Activated CD8-positive, alpha-beta memory T cell treated with anti-CD3 and anti-CD28 coated beads, Interleukin-2, amount 50 U/mL, for 1 hour (primary cell): Measurements from ENCODE around the gene HOXB5.

Source experiments
- DNase-seq: peaks from one replicate; pipeline ENCODE4 v3.0.0-alpha.2; 2020; ENCODE audit errors: extremely low read depth

The HOXB5 gene

DNA sequence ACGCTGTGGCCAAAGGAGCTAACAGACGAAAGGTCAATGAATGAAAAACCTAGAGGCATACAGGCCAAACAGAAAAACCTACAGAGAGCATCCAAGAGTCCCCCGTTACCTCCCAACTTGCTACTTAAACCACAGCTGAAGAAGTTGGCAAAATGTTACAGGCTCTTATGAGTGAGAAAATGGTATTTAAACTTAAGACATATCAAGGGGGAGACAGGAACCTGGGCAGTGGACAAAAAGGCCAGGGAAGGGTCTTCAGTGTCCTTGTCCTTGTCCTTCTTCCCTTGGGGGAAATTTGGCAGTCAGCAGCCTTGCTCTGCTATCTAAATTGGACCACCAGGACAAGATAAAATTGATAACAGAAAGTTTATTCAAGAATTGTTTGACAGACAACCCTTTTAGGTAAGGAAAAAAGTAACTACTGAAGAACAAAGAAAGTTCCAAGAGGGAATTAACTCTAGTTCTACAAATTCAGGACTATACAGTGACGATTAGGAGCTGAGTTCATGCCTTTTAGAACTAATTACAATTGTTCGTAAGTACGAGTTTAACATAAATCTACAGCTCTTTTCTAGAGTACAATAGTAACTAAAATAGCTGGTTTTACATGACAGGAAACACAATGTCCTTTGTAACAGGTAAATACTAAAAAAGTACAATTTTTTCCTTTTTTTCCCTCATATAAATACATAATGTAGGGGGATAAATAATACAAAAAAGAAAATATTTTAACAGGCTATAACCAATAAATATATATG, 44.9 kb downstream of the HOXB5 start:
- DNase-seq: no peak

DNA sequence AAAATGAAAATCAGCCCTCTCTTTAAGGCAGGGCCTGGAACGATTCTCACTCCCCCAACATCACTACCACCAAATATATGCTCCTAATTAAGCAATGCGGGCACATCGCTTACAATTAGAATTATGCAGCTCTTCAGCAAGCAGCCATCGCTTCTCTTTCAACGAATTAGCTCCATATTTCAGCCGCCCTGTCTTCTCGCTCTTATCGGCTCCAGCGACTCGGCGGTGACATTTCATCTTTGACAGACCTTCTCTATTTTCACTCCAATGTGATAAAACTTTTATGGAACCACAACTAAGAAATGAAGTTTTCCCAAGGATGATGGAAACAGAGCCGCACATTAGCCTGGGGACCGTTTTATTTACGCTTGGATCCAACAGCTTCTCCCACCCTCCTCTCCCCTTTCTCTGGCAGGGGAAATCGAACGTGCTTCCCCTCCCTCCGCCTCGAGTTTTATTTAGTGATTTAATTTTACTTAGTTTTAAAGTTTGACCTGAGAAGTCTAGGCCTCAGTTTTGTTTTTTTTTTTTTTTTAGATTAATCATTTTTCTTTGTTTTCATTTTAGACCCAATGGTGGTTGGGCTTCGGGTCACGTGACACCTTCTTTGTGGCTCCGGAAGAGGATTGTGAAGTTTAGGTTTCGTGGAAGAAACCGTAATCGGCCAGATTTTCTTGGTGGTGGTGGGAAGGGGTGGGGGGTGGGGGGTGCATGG, 45.6 kb downstream of the HOXB5 start:
- DNase-seq: no peak

DNA sequence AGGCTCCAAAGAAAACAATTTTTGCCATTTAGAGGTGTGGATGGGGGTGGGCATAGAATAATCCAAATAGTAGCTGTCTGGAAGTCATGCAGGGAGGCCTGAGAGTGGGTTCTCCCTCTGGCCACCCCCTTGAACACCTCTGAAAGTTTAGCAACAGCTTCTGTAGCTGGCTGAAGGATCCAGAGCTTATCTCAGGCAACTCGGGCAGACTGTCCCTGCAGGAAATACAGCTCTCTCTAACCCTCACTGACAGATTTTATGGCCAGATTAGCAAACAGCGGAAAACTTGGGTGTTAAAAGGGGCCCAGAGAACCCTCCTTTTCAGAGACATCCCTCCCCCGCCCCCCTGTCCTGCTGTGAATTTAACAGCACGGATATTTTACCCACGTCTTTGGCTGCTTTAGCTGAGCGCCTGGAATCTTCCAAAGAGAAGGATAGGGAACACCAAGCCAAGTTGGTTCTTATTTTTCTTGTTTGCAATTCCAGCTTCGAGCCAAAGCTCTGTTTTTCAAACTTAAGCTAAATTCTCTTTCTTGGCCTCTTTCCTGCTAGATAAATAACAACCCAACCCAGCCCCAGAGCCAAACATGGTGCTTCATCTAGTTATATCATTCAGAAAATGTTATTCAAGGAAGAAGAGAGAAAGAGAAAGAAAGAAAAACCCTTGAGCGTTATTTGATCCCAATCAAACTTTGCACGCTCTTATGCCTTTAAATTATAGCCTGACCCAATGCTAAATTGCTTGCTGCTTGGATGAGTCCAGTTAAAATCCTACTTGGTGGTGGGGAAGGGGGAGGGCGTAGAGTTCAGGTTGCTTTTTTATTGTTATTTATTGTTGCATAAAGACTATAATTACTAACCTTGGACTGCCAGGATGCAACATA, 46.4 kb downstream of the HOXB5 start:
- no peak for DNase-seq

- DNase-seq: no peak
These were observed 47.2 kb downstream of the HOXB5 start for GRCh38 chr17:48546137-48546923.

DNA sequence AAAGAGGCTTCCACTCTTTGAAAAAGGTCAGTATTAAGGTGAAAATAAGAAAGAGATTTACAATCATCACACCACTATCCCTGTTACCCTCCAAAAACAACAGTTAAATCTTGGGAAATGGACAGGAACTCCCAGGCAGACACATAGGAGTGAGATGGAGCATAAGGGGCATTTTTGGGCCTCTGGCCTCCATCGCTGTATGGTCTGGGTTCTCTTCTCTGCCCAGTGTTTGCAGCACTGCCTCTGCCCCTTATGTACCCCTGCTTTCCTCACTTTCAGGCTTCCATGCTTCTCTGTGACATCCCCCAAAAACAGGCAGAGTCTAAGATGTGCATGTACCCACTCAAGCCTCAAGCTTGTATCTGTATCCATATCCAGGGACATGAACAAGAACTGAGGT, 48.0 kb downstream of the HOXB5 start:
- no peak for DNase-seq

DNA sequence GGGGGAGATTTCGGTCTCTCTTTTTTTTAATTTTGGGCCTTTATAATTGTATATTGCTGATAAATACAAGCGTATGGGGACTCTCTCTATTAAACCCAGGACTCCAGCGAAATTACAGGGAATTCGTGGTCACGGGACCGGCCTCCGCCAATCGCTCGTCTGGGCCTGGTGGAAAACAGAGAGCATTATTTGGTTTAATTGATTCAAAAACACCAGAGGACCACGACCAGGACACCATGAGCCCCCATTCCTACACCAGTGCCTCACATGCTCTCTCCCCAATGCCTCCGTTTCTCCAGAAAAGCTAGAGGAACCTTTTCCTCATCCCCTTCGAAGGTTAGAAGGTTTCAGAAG, 48.6 kb downstream of the HOXB5 start, which contains the start of gene HOXB2:
Gene HOXB2, minus strand, starts transcription at position 88 of the 354 bp plus-strand sequence. CDS start 198 bp downstream, outside the sequence.
- DNase-seq: no peak

DNA sequence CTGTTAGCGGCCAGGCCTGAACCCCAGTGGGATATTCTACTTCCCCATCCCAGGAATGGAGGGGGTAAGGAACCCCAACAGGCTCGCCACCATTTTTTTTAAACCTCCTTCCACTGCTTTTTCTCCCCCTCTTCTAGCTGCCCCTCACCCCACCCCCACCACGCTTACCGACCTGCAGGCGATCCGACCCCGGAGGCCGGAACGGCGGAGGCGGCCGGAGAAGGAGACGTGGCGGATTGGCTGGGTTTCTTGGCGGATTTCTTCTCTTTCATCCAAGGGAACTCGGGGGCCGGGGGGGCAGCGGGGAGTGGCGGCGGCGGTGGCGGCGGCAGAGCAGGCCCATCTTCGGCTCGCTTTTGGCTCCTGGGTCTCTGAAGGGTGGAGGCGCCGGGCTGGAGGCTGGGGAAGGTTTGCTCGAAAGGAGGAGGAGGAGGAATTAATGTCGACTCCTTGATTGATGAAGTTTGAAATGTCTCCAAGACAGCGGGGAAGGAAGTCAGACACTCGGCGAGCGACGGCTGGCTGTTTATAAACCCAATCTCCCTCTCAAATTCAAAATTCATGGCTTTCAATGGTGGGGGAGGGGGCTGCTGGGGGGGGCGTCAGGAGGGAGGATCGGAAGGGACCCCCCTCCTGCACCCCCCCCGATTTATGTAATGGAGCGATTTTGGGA, 49.1 kb downstream of the HOXB5 start:
- DNase-seq: no peak

- no peak for DNase-seq
These were observed 49.7 kb downstream of the HOXB5 start for GRCh38 chr17:48543854-48544348.

DNA sequence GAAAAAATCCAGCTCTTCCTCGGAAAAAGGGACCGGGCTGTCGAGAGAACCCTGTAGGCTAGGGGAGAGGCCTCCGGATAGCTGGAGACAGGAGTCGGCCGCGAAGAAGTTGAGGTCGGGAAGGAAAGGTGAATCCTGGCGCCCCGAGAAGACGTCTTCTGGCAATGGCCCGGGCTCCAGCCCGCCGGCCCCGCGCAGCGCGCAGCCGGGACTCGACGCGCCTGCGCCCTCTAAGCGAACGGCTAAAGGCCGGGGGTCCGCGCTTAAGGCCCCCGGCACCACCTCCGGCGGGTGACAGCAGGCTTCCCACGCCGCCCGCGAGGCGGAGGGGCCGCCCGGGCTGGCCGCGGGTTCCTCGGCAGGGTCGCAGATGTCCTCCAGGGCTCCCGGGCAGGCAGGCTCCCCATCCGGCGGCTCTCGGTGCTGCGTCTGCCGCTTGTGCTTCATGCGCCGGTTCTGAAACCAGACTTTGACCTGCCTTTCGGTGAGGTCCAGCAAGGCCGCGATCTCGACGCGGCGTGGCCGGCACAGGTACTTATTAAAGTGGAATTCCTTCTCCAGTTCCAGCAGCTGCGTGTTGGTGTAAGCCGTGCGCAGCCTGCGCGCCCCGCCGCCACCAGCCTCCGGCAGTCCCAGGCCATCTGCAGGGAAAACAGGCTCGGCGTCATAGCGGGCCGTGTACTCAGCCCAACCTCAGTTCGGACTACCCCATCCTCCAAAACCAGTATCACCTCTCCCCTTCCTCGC, 50.3 kb downstream of the HOXB5 start:
- no peak for DNase-seq

- no peak for DNase-seq
These were observed 50.9 kb downstream of the HOXB5 start for GRCh38 chr17:48542698-48543106.

DNA sequence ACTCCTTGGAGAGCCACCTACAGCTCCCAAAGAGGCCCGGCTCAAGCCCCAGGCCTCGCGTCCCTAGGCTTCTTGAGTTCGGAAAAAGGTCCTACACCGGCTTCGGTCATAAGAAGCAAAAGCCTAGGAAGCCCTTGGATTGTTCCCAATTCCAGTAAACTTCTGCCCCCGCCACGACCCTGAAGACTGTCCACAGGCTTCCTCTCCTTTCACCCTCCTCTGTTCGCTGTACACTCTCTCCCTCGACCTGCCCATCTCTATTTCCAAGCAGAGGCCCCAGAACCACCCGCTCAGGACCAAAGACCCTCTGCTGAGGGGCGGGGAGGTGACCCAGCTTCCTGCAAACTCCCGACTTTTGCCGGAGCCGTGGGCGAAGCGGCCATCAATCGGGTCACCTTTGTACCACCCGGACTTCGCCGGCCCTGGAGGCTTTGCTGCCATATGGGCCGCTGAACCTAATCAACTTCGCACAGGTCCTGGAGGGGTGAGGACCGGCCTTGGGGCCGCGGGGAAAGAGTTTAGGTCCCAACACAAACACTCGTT, 51.4 kb downstream of the HOXB5 start:
- no peak for DNase-seq

- DNase-seq: no peak
These were observed 51.9 kb downstream of the HOXB5 start for GRCh38 chr17:48541577-48542113.
